ENCODE data around the gene LHX2. TPM values are rescaled to one million over a fixed set of nuclear protein-coding genes. Genes with fewer than 3 reads are reported as not detected.

LHX2 gene
- polyA plus RNA-seq, 3 donors, result 0.12 TPM; not detected in 2

DNA sequence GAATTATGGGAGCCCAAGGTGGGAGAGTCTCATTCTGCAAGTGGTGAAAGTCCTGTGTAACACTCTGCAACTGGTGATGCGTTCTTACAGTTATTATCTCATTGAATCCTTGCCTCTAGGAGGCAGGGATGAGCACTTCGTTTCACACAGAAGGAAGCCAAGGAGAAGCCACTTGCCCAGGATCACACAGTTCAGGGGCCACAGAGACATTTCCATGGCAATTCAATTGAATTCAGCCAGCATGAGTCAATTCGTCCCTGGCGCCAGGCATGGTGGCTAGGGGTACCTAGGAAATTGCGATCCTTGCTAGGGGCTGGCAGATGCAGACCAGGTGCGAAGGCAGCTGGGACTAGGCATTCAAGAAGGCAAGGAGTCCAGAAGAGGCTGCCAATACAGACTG is 26.2 kb downstream of the LHX2 start:
- Mint-ChIP-seq H3K4me3 (peak overlapping the region in 1 of 2 donors; percentile 62), H3K27me3 (ENCODE audit: low read depth in 3 of 3) (peaks cover 78 to 94% (median 82%) of the 10 kb centered on the region in 3 donors)
- peaks cover 30 to 79% of the 10 kb centered on the region in 2 donors for H3K27me3 ChIP-seq (ENCODE audit: control insufficient read depth in 2 of 2, insufficient read depth in 2 of 2, low read length in 2 of 2)

DNA sequence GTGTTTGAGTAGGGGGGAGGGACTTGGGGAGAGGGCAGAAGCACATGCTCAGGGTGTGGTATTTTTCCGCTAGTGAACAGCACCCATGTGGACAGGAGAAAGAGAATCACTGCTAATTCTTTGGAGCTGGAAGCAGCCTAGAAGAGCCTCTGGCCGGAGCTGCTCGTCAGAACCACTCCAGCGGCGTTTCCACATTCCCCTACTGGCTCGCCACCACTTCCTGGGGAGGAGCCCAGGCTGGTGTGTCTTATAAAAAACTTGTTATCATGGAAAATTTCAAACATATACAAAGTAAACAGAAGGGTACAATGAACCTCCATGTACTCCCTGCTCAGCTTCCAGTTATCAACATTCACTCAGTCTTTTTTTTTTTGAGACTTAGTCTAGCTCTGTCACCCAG is 26.7 kb downstream of the LHX2 start:
- H3K4me2 ChIP-seq (replicated peaks; ENCODE audit: extremely low read depth, low read length, poor library complexity, severe bottlenecking), result no peak overlapping the region
- H3K9me3 ChIP-seq (replicated peaks in 1 of 2; ENCODE audit: control insufficient read depth in 1 of 2, insufficient read depth in 1 of 2, low read length in 2 of 2), result no peaks in the 10 kb centered on the region
- no peaks in the 10 kb centered on the region for H3K36me3 ChIP-seq (replicated peaks in 1 of 2; ENCODE audit: control insufficient read depth in 1 of 2, insufficient read depth in 2 of 2, low read length in 2 of 2)
- TF ChIP-seq, protein P1, sequence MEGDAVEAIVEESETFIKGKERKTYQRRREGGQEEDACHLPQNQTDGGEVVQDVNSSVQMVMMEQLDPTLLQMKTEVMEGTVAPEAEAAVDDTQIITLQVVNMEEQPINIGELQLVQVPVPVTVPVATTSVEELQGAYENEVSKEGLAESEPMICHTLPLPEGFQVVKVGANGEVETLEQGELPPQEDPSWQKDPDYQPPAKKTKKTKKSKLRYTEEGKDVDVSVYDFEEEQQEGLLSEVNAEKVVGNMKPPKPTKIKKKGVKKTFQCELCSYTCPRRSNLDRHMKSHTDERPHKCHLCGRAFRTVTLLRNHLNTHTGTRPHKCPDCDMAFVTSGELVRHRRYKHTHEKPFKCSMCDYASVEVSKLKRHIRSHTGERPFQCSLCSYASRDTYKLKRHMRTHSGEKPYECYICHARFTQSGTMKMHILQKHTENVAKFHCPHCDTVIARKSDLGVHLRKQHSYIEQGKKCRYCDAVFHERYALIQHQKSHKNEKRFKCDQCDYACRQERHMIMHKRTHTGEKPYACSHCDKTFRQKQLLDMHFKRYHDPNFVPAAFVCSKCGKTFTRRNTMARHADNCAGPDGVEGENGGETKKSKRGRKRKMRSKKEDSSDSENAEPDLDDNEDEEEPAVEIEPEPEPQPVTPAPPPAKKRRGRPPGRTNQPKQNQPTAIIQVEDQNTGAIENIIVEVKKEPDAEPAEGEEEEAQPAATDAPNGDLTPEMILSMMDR (IDR thresholded peaks at IDR 0.05), result no peak
- H3K9ac ChIP-seq (ENCODE audit: insufficient read depth, low read length, poor library complexity, severe bottlenecking), result no peak overlapping the region
- intact Hi-C loops (cut with micrococcal nuclease), result no loop called here
- H3K27ac ChIP-seq (ENCODE audit: low read depth in 1 of 2, low read length in 2 of 2), result no peak overlapping the region
- Mint-ChIP-seq H3K9me3 (peaks cover 0 to 8% (median 4%) of the 10 kb centered on the region in 7 donors), H3K4me3 (peak overlapping the region in 1 of 2 donors; percentile 68), H3K4me1 (peaks cover 18% of the 10 kb centered on the region), H3K36me3 (no peaks in the 10 kb centered on the region), H3K27me3 (ENCODE audit: low read depth in 3 of 3) (peaks cover 78 to 93% (median 82%) of the 10 kb centered on the region in 3 donors), H3K27ac (no peak overlapping the region)
- H3K4me3 ChIP-seq (replicated peaks in 1 of 3; ENCODE audit: low read depth in 2 of 3, low read length in 3 of 3), result no peak overlapping the region
- no peak for DNase-seq
- no peaks in the 10 kb centered on the region for H4K20me1 ChIP-seq (ENCODE audit: insufficient read depth, low read length)
- H3K4me1 ChIP-seq (ENCODE audit: control insufficient read depth in 1 of 2, insufficient read depth in 2 of 2, low read length in 2 of 2), result peaks cover 8 to 11% of the 10 kb centered on the region in 2 donors
- H2AFZ ChIP-seq (ENCODE audit: insufficient read depth, low read depth, low read length, poor library complexity, severe bottlenecking), result no peak overlapping the region
- H3K27me3 ChIP-seq (ENCODE audit: control insufficient read depth in 2 of 2, insufficient read depth in 2 of 2, low read length in 2 of 2), result peaks cover 27 to 79% of the 10 kb centered on the region in 2 donors
- no peaks in the 10 kb centered on the region for H3K79me2 ChIP-seq (ENCODE audit: insufficient read depth, low read length)
- WGBS (ENCODE audit: insufficient coverage), result 40% methylated on average over 1 of the region's 6 CpGs

More for the DNA sequence above, 26.2 kb downstream of the LHX2 start:
- Histone ChIP-seq H3K4me1 (ENCODE audit: control insufficient read depth in 1 of 2, insufficient read depth in 2 of 2, low read length in 2 of 2) (peaks cover 8 to 11% of the 10 kb centered on the region in 2 donors), H2AFZ (ENCODE audit: insufficient read depth, low read depth, low read length, poor library complexity, severe bottlenecking) (no peak overlapping the region), H3K9me3 (replicated peaks in 1 of 2; ENCODE audit: control insufficient read depth in 1 of 2, insufficient read depth in 1 of 2, low read length in 2 of 2) (no peaks in the 10 kb centered on the region), H3K9ac (ENCODE audit: insufficient read depth, low read length, poor library complexity, severe bottlenecking) (no peak overlapping the region), H3K36me3 (replicated peaks in 1 of 2; ENCODE audit: control insufficient read depth in 1 of 2, insufficient read depth in 2 of 2, low read length in 2 of 2) (no peaks in the 10 kb centered on the region), H3K79me2 (ENCODE audit: insufficient read depth, low read length) (no peaks in the 10 kb centered on the region), H3K4me2 (replicated peaks; ENCODE audit: extremely low read depth, low read length, poor library complexity, severe bottlenecking) (no peak overlapping the region), H3K27ac (ENCODE audit: low read depth in 1 of 2, low read length in 2 of 2) (no peak overlapping the region), H3K4me3 (replicated peaks in 1 of 3; ENCODE audit: low read depth in 2 of 3, low read length in 3 of 3) (no peak overlapping the region), H4K20me1 (ENCODE audit: insufficient read depth, low read length) (no peaks in the 10 kb centered on the region)
- intact Hi-C loops (cut with micrococcal nuclease), result no loop called here
- no peaks in the 10 kb centered on the region for H3K36me3 Mint-ChIP-seq
- H3K27ac Mint-ChIP-seq, result peak overlapping the region in 1 of 7 donors; percentile 0
- WGBS (ENCODE audit: insufficient coverage), result 59% methylated on average over 6 of the region's 6 CpGs
- peaks cover 18% of the 10 kb centered on the region for H3K4me1 Mint-ChIP-seq
- H3K9me3 Mint-ChIP-seq, result peaks cover 0 to 8% (median 4%) of the 10 kb centered on the region in 7 donors
- DNase-seq, result no peak
- TF ChIP-seq, protein P1 (IDR thresholded peaks at IDR 0.05), result no peak

Data from CD14-positive monocyte (primary cell).